ENCODE measurements around the gene TRPM4.

Gene TRPM4

DNA sequence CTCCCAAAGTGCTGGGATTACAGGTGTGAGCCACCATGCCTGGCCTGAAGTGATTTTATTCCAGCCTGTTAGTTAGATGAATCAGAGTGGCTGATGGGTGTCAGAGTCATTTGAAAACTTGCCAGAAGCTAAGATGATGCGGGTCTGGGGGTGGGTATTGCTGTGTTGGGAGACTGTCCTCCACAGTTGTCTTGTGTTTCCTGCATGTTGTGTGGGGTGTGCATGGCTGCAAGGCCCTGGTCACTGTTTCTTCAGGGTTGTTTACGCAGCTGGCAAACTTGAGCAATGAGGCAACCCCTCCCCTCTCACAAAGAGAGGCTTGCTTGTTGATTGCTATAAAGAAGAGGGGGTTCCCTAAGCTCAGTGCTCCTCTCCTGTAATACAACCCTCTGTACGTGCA is 71.8 kb downstream of the TRPM4 start:
- Mint-ChIP-seq H3K9me3 (no peaks in the 10 kb centered on the region), H3K36me3 (no peaks in the 10 kb centered on the region), H3K4me3 (no peak overlapping the region), H3K27me3 (peaks cover 2% of the 10 kb centered on the region), H3K4me1 (peaks cover 14% of the 10 kb centered on the region), H3K27ac (no peak overlapping the region)
- ATAC-seq (ENCODE audit: low read depth) (no peak), DNase-seq (ENCODE audit: low spot score in 2 of 2) (no peak)

DNA sequence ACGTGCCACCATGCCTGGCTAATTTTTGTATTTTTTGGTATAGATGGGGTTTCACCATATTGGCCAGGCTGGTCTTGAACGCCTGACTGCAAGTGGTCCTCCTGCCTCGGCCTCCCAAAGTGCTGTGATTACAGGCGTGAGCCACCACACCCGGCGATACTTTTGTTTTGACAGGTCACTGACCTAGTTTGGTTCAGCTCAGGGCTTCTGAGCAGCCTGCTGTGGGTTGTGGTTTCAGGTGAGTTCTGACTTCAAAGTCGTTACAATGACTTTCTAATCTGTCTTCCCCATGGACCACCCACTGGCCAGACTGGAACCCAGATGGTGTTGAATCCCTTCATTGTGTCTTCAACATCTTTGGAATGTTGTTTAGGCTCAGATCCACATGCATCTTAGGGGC is 73.8 kb downstream of the TRPM4 start:
- Mint-ChIP-seq H3K4me3 (no peak overlapping the region), H3K36me3 (no peaks in the 10 kb centered on the region), H3K27me3 (no peaks in the 10 kb centered on the region), H3K4me1 (peaks cover 9% of the 10 kb centered on the region), H3K27ac (no peak overlapping the region), H3K9me3 (no peaks in the 10 kb centered on the region)
- peak; percentile 56 for ATAC-seq (ENCODE audit: low read depth)
- DNase-seq (ENCODE audit: low spot score in 2 of 2), result no peak

DNA sequence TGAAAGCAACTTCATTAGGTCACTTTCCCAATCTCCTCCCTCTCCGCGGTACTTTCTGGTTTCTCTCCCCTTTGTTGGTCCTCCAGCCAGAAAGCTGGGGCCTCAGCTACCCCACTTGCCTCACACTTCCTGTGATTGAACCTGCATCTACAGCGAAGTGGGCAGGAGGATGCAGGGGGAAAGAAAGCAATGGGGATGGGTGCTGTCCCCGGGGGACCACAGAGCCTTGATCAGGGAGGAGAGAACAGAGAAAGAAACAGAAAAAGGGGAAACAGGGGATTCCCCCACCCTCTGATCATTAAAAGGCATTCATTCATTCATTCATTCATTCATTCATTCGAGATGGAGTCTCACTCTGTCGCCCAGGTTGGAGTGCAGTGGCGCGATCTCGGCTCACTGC is 74.2 kb downstream of the TRPM4 start:
- Mint-ChIP-seq H3K36me3 (no peaks in the 10 kb centered on the region), H3K4me3 (no peak overlapping the region), H3K9me3 (no peaks in the 10 kb centered on the region), H3K27me3 (no peaks in the 10 kb centered on the region), H3K4me1 (peaks cover 9% of the 10 kb centered on the region), H3K27ac (no peak overlapping the region)
- ATAC-seq (ENCODE audit: low read depth) (peak; percentile 79), DNase-seq (ENCODE audit: low spot score in 2 of 2) (no peak)

DNA sequence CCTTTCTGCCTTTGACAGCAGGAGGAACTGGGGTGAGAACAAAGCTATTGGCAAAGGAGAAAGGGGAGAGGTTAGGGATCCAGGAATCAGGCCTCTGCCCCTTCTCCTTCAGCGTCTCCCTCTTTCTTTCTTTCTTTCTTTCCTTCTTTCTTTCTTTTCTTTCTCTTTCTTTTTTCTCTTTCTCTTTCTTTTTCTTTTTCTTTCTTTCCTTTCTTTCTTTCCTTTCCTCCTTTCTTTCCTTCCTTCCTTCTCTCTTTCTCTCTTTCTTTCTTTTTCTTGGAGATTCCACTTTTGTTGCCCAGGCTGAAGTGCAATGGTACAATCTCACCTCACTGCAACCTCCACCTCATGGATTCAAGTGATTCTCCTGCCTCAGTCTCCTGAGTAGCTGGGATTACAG is 75.6 kb downstream of the TRPM4 start:
- Mint-ChIP-seq H3K36me3 (no peaks in the 10 kb centered on the region), H3K4me1 (peaks cover 9% of the 10 kb centered on the region), H3K4me3 (no peak overlapping the region), H3K9me3 (no peaks in the 10 kb centered on the region), H3K27me3 (no peaks in the 10 kb centered on the region), H3K27ac (no peak overlapping the region)
- ATAC-seq (ENCODE audit: low read depth) (no peak), DNase-seq (ENCODE audit: low spot score in 2 of 2) (no peak)

DNA sequence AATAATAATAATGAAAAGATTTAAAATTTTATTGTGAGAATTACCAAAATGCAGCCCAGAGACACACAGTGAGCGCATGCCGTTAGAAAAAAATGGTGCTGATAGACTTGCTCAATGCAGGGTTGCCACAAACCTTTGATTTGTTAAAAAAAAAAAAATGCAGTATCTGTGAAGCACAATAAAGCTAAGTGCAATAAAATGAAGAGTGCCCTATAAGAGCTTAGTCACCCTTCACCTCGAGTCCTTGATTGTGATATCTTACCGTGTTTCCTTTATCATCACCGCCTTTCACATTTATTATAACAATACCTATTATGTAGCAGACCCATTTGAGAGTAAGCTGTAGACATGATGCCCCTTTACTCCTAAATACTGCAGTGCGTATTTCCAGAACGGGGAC is 84.2 kb downstream of the TRPM4 start:
- no peak for DNase-seq (ENCODE audit: low spot score in 2 of 2)
- peaks cover 9% of the 10 kb centered on the region for H3K27me3 Mint-ChIP-seq
- no peaks in the 10 kb centered on the region for H3K4me1 Mint-ChIP-seq
- no peak overlapping the region for H3K4me3 Mint-ChIP-seq
- H3K36me3 Mint-ChIP-seq, result no peaks in the 10 kb centered on the region
- H3K27ac Mint-ChIP-seq, result no peak overlapping the region
- ATAC-seq (ENCODE audit: low read depth), result no peak
- no peaks in the 10 kb centered on the region for H3K9me3 Mint-ChIP-seq

DNA sequence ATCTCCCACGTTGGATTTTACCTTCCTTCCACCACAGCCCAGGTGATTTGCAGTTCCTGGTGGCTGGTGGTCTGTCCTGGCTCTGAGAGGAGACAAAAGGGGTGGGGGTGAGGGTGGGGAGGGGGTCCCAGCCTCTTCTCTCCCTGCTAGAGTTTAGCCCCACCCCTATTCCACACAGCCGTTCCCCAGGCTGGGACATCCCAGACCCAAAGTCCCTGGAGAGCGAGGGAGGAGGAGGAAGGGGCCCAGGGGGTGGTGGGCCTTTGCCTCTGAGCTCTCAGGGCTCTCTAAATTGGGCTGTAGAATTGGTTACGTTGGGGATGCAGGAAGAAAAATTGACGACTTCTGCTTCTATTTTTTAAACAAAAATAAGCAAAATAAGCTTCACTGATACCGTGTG is 85.5 kb downstream of the TRPM4 start:
- peaks cover 9% of the 10 kb centered on the region for H3K27me3 Mint-ChIP-seq

DNA sequence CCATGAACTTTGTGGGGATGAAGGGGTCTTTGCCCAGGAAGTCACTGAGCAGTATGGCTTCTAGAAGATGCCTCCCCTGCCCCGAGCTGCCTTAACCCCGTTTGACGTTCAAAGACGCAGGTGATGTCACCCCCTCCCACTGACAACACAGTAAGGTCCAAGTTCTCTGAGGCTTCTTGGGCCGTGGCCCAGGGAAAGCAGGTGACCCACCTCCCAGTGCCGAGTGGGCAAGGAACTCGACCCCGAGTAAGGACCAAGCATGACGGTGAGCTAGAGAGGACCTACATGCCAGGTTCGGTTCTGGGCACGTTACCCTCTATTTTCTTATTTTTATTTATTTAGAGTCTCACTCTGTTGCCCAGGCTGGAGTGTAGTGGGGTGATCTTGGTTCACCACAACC is 86.1 kb downstream of the TRPM4 start:
- H3K27ac Mint-ChIP-seq, result no peak overlapping the region
- H3K4me1 Mint-ChIP-seq, result no peaks in the 10 kb centered on the region
- no peak for DNase-seq (ENCODE audit: low spot score in 2 of 2)
- H3K4me3 Mint-ChIP-seq, result no peak overlapping the region
- ATAC-seq (ENCODE audit: low read depth), result no peak
- H3K27me3 Mint-ChIP-seq, result peaks cover 9% of the 10 kb centered on the region
- H3K36me3 Mint-ChIP-seq, result no peaks in the 10 kb centered on the region
- H3K9me3 Mint-ChIP-seq, result no peaks in the 10 kb centered on the region

More for the DNA sequence above, 85.5 kb downstream of the TRPM4 start:
- Mint-ChIP-seq H3K27ac (no peak overlapping the region), H3K36me3 (no peaks in the 10 kb centered on the region), H3K4me3 (no peak overlapping the region), H3K9me3 (no peaks in the 10 kb centered on the region), H3K4me1 (no peaks in the 10 kb centered on the region)
- ATAC-seq (ENCODE audit: low read depth) (no peak), DNase-seq (ENCODE audit: low spot score in 2 of 2) (no peak)

DNA sequence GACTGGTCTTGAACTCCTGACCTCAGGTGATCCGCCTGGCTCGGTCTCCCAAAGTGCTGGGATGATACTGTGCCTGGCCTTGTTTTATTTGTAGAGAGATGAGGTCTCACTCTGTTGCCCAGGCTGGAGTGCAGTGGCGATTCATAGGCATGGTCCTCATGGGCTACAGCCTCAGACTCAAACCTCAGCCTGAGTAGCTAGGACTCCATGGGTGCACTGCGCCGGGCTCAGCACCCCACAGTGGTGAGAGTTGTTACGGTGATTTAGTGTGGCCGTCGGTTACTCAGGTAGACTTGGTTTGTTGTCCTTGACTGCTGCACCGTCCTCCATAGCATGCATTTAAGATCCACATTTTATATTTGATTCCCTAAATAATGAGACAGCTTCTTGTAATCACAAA is 86.7 kb downstream of the TRPM4 start:
- Mint-ChIP-seq H3K9me3 (no peaks in the 10 kb centered on the region), H3K4me3 (no peak overlapping the region), H3K36me3 (no peaks in the 10 kb centered on the region), H3K27me3 (peaks cover 9% of the 10 kb centered on the region), H3K27ac (no peak overlapping the region), H3K4me1 (no peaks in the 10 kb centered on the region)
- ATAC-seq (ENCODE audit: low read depth) (no peak), DNase-seq (ENCODE audit: low spot score in 2 of 2) (no peak)

DNA sequence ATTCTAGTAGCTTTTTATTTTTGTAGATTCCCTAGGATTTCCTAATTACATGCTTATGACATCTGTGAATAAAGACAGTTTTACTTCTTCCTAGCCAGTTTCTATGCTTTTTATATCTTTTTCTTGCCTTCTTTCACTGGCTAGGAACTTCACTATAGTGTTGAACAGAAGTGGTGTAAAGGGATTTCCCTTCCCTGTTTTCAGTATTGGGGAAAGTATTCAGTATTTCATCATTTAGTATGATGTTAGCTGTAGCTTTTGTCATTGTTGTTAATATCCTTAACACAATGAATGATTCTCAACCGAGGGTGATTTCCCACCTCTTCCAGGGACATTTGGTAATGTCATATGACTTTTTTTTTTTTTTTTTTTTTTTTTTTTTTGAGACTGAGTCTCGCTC is 90.1 kb downstream of the TRPM4 start:
- Mint-ChIP-seq H3K9me3 (peaks cover 2% of the 10 kb centered on the region), H3K4me3 (no peak overlapping the region), H3K4me1 (no peaks in the 10 kb centered on the region), H3K27me3 (peaks cover 13% of the 10 kb centered on the region), H3K27ac (no peak overlapping the region), H3K36me3 (peaks cover 2% of the 10 kb centered on the region)
- ATAC-seq (ENCODE audit: low read depth), result no peak
- DNase-seq (ENCODE audit: low spot score in 2 of 2), result no peak

DNA sequence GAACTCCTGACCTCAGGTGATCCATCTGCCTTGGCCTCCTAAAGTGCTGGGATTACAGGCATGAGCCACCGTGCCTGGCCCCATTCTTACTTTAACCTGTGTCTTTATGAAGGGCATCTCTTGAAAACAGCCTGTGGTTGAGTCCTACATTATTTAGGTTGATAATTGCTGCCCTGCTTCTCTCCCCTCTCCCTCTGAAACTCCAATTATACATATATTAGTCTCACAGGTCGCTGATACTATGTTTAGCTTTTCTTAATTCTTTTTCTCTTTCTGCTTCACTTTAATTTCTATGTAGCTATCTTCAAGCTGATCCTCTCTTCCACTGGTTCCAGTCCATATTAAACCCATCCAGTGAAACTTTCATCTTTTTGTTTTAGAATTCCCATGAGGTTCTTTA is 92.3 kb downstream of the TRPM4 start:
- no peak overlapping the region for H3K4me3 Mint-ChIP-seq
- no peak for ATAC-seq (ENCODE audit: low read depth)

DNA sequence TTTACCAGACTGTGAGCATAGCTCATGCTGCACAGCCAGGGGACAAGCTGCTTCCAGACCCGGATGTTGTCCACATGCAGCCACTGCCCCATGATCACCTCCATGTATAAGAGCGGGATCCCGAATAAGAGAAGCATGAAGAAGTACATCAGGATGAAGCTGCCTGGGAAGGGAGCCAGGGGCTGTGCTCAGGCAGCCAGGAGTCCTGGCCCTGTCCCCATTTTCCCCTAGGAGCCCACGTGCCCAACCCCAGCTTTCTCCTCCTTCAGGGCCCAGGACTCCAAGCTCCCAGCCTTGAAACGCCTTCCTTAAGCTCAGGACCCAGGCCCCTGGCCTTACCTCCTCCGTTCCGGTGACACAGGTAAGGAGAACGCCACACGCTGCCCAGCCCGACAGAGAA is 98.1 kb downstream of the TRPM4 start:
- DNase-seq (ENCODE audit: low spot score in 2 of 2), result no peak
- H3K4me3 Mint-ChIP-seq, result no peak overlapping the region
- H3K4me1 Mint-ChIP-seq, result no peaks in the 10 kb centered on the region
- no peak overlapping the region for H3K27ac Mint-ChIP-seq
- H3K36me3 Mint-ChIP-seq, result peaks cover 10% of the 10 kb centered on the region
- peaks cover 23% of the 10 kb centered on the region for H3K27me3 Mint-ChIP-seq
- H3K9me3 Mint-ChIP-seq, result peaks cover 12% of the 10 kb centered on the region
- ATAC-seq (ENCODE audit: low read depth), result no peak

More for the DNA sequence above, 92.3 kb downstream of the TRPM4 start:
- no peak overlapping the region for H3K27ac Mint-ChIP-seq
- peaks cover 2% of the 10 kb centered on the region for H3K36me3 Mint-ChIP-seq
- no peaks in the 10 kb centered on the region for H3K4me1 Mint-ChIP-seq
- H3K9me3 Mint-ChIP-seq, result peaks cover 2% of the 10 kb centered on the region
- peaks cover 18% of the 10 kb centered on the region for H3K27me3 Mint-ChIP-seq
- no peak for DNase-seq (ENCODE audit: low spot score in 2 of 2)

DNA sequence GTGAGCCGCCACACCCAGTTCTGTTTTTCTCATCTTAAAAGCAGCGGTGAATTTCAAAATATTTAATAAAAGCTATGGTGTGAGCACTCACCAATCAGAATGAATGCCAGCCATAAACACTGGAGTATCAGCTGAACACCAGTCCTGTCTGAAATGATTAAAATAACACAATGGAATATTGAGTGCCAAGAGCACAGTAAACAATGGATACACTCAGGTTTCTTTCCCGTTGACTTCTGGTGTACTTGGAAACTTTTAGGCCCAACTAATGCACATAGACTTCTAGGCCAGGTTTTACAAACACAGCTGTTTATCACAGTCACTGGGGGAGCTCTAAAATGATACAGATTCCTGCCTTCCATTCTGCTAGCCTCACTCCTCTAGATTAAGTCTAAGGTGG is 99.1 kb downstream of the TRPM4 start:
- Mint-ChIP-seq H3K27me3 (peaks cover 23% of the 10 kb centered on the region), H3K36me3 (peaks cover 10% of the 10 kb centered on the region), H3K27ac (no peak overlapping the region), H3K4me3 (no peak overlapping the region), H3K9me3 (peaks cover 12% of the 10 kb centered on the region), H3K4me1 (no peaks in the 10 kb centered on the region)
- ATAC-seq (ENCODE audit: low read depth) (no peak), DNase-seq (ENCODE audit: low spot score in 2 of 2) (no peak)
